Heart left ventricle (tissue), 16 donors: ENCODE measurements around the gene MRPS9. TPM values are rescaled to one million over a fixed set of nuclear protein-coding genes. Genes with fewer than 3 reads are reported as not detected.

ENCODE experiments used
- ATAC-seq, 4 donors: fragments of 200-7000 bp; cut with Tn5 transposase; one replicate each; pipeline ENCODE4 v1.9.1; 2020 to 2022; ENCODE audit warnings: moderate library complexity in 4 of 4, mild to moderate bottlenecking in 3 of 4, moderate number of reproducible peaks in 1 of 4
- DNase-seq, 5 donors: peaks; one replicate each; pipeline ENCODE4 v3.0.0-alpha.2; 2020
- H3K27ac ChIP-seq, 12 donors: fragments of 200-600 bp; sonication (generic) in 4 of 12; one replicate each; pipeline versions ENCODE4 v1.5.0 to v1.8.0; 2016 to 2022; ENCODE audit warnings: mild to moderate bottlenecking in 2 of 12
- H3K27me3 ChIP-seq, 9 donors: fragments of 200-600 bp; sonication (generic) in 2 of 9; one replicate each; pipeline versions ENCODE4 v1.5.1 to v1.8.0; 2016 to 2022; ENCODE audit warnings: mild to moderate bottlenecking in 3 of 9
- H3K36me3 ChIP-seq, 9 donors: fragments of 200-600 bp; sonication (generic) in 2 of 9; one replicate each; pipeline versions ENCODE4 v1.5.0 to v1.8.0; 2018 to 2022; ENCODE audit warnings: mild to moderate bottlenecking in 2 of 9
- H3K4me1 ChIP-seq, 12 donors: fragments of 200-600 bp; sonication (generic) in 4 of 12; one replicate each; pipeline versions ENCODE4 v1.5.0 to v1.8.0; 2016 to 2022; ENCODE audit warnings: mild to moderate bottlenecking in 3 of 12
- H3K4me3 ChIP-seq, 12 donors: fragments of 200-600 bp; sonication (generic) in 4 of 12; one replicate each; pipeline versions ENCODE4 v1.5.0 to v1.8.0; 2017 to 2022; ENCODE audit warnings: mild to moderate bottlenecking in 9 of 12, moderate library complexity in 4 of 12
- H3K9me3 ChIP-seq, 12 donors: fragments of 200-600 bp; sonication (generic) in 4 of 12; one replicate each; pipeline versions ENCODE4 v1.5.0 to v1.8.0; 2016 to 2022; ENCODE audit warnings: mild to moderate bottlenecking in 1 of 12
- CTCF ChIP-seq, 12 donors: fragments of 200-600 bp; sonication (generic) in 4 of 12; IDR thresholded peaks; one replicate each; pipeline versions ENCODE4 v1.5.0 to v1.8.0; 2018 to 2022; ENCODE audit warnings: antibody characterized with exemption in 12 of 12, mild to moderate bottlenecking in 5 of 12
- POLR2A ChIP-seq, 2 donors: fragments of 450-650 bp; IDR thresholded peaks; one replicate each; pipeline ENCODE4 v1.6.1; 2017; ENCODE audit warnings: antibody characterized with exemption in 2 of 2, mild to moderate bottlenecking in 2 of 2, moderate library complexity in 2 of 2
- WGBS, 4 donors: extraction: QIAGEN DNeasy Blood & Tissue Kit in 2 of 4; methylation state at CpG; one replicate each; pipeline versions ENCODE4 v1.1.5 to v1.1.7; 2013 to 2018; 5-methylcytosine and 5-hydroxymethylcytosine counted together
- intact Hi-C, 10 donors: fragments of 100-400 bp; cut with DNase I; formaldehyde crosslinking; loops; one replicate each; pipeline versions ENCODE4 v1.11.1 to v1.14.2; 2022
- polyA plus RNA-seq, 2 donors: library from polyadenylated mRNA; stranded (reverse); fragments of 200-250 nt; gene quantifications; one replicate each; pipeline ENCODE4 v1.2.3, GENCODE V29; 2013
- total RNA-seq, 9 donors: library from RNA; depleted of rRNA in 2 of 9; stranded (reverse); fragments of >200 nt in 2 of 9; fragmentation: NEBNext Ultra II Directional in 3 of 9; extraction: Animal tissue kit (Norgen Biotek cat#: 25700) in 3 of 9; gene quantifications; one replicate each; pipeline versions ENCODE4 v1.1.0 to v1.2.4, GENCODE V29; 2016 to 2023
- donor health status: ischemic (EF 13 %, LVEDD 7.1; RV severe dilation, severe dysfunction).
- donor health status: healthy with polysubstance abuse.
- donor health status: DM: no; HTN: yes; CAD: no.
- donor health status: DM: no; HTN: no; CAD: no.
- donor health status: ischemic (EF 25% LVEDD 6.9; RV normal size, moderate dysfunction).
- donor health status: ischemic (EF 25% LVEDD 5.7; RV mildly dilated, moderate dysfunction).
- donor health status: healthy.
- donor health status: DM: yes; HTN: yes; CAD: no.
- donor health status: ischemic (EF 35%, LVEDD 5.7; RV mildly dilated, moderate dysfunction).
- donor health status: nonischemic (EF 11% LVEDD 7.7; RV severe dilation, severe dysfunction).
- donor health status: DM: yes; HTN: yes; CAD: no.
- donor health status: PGD.
- donor health status: ischemic (EF 29% LVEDD 5.4; RV normal size, mild dysfunction).
- donor health status: nonischemic (EF 23%, LVEDD 6.1; RV moderate dilation, normal function).

MRPS9 gene
- total and polyA plus RNA-seq, 11 donors, result 37.6 to 92.8 (median 63.9) TPM

- no peaks in the 10 kb centered on the region for H3K27me3 ChIP-seq
- H3K4me1 ChIP-seq, result peaks cover 0 to 23% (median 10%) of the 10 kb centered on the region in 12 donors
- H3K9me3 ChIP-seq, result no peaks in the 10 kb centered on the region
- no peak overlapping the region for H3K27ac ChIP-seq
- TF ChIP-seq POLR2A (IDR thresholded peaks at IDR 0.05), result no peak
- TF ChIP-seq CTCF (IDR thresholded peaks at IDR 0.05), result no peak
- intact Hi-C loops, result no loop called here
- WGBS, 4 donors, result 49 to 61% (median 58%) methylated on average over 2 of the region's 2 CpGs
- no peak for ATAC-seq
- no peak overlapping the region for H3K4me3 ChIP-seq
- peaks cover 0 to 9% (median 0%) of the 10 kb centered on the region in 9 donors for H3K36me3 ChIP-seq
- DNase-seq, result no peak
Measured at GRCh38 chr2:105042189-105042588, 4.3 kb downstream of the MRPS9 start.

GRCh38 chr2:105052773-105053172 lies 14.9 kb downstream of the MRPS9 start:
- no peak overlapping the region for H3K4me3 ChIP-seq
- H3K9me3 ChIP-seq, result peaks cover 0 to 21% (median 0%) of the 10 kb centered on the region in 12 donors
- peak in 3 of 4 donors; percentile 59 to 76 (median 65) for ATAC-seq
- intact Hi-C loops, result no loop called here
- H3K27ac ChIP-seq, result no peak overlapping the region
- TF ChIP-seq POLR2A (IDR thresholded peaks at IDR 0.05) (no peak), CTCF (IDR thresholded peaks at IDR 0.05) (no peak)
- DNase-seq, result peak; percentile 41 to 74 (median 63)
- 41 to 55% (median 48%) methylated on average over 1 of the region's 1 CpG for WGBS, 4 donors
- H3K4me1 ChIP-seq, result peaks cover 0 to 9% (median 0%) of the 10 kb centered on the region in 12 donors
- peaks cover 0 to 31% (median 8%) of the 10 kb centered on the region in 9 donors for H3K36me3 ChIP-seq
- H3K27me3 ChIP-seq, result no peaks in the 10 kb centered on the region

- DNase-seq, result no peak
- Histone ChIP-seq H3K27ac (no peak overlapping the region), H3K9me3 (peaks cover 0 to 19% (median 0%) of the 10 kb centered on the region in 12 donors), H3K4me3 (no peak overlapping the region), H3K4me1 (peaks cover 0 to 9% (median 0%) of the 10 kb centered on the region in 12 donors), H3K36me3 (peaks cover 0 to 15% (median 4%) of the 10 kb centered on the region in 9 donors), H3K27me3 (no peaks in the 10 kb centered on the region)
- no peak for TF ChIP-seq POLR2A (IDR thresholded peaks at IDR 0.05)
- no peak for TF ChIP-seq CTCF (IDR thresholded peaks at IDR 0.05)
- WGBS, 4 donors, result 76 to 98% (median 87%) methylated on average over 2 of the region's 2 CpGs
- ATAC-seq, result no peak
- intact Hi-C loops, result no loop called here
Measured at GRCh38 chr2:105055613-105056012, 17.7 kb downstream of the MRPS9 start.

DNA sequence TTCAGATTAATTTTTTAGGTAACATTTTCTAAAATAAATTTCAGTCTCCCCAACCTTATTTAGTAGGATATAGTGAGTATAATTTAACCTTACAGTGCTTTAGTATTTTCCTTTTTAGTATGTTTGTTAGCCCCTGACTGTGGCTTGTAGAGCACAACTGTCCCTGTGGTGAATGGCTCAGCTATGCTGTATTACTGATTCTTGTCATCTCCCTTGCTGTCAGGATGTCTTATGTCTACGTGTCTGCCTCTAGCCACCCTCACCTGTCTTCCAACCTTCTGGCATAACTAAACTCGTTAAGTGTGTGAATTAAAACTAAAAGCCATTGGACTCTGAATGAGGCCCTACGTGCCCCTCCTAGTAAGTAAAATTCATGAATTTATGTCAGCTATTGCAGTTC lies 18.4 kb downstream of the MRPS9 start:
- ATAC-seq (no peak), DNase-seq (no peak)
- Histone ChIP-seq H3K27ac (no peak overlapping the region), H3K4me1 (peaks cover 0 to 9% (median 0%) of the 10 kb centered on the region in 12 donors), H3K27me3 (no peaks in the 10 kb centered on the region), H3K4me3 (no peak overlapping the region), H3K9me3 (peaks cover 0 to 13% (median 0%) of the 10 kb centered on the region in 12 donors), H3K36me3 (peaks cover 0 to 9% (median 2%) of the 10 kb centered on the region in 9 donors)
- intact Hi-C loops, result no loop called here
- WGBS, 4 donors, result 78 to 96% (median 89%) methylated on average over 3 of the region's 3 CpGs
- TF ChIP-seq POLR2A (IDR thresholded peaks at IDR 0.05) (no peak), CTCF (IDR thresholded peaks at IDR 0.05) (no peak)
